Fibroblast of skin of back (primary cell): ENCODE results near the gene KMT2A.
A peak's percentile ranks its signal among the peaks of the same experiment; 100 is the strongest.

Experiments used
- DNase-seq: peaks from one replicate; pipeline ENCODE4 v3.0.0-alpha.2; 2013

KMT2A gene

DNA sequence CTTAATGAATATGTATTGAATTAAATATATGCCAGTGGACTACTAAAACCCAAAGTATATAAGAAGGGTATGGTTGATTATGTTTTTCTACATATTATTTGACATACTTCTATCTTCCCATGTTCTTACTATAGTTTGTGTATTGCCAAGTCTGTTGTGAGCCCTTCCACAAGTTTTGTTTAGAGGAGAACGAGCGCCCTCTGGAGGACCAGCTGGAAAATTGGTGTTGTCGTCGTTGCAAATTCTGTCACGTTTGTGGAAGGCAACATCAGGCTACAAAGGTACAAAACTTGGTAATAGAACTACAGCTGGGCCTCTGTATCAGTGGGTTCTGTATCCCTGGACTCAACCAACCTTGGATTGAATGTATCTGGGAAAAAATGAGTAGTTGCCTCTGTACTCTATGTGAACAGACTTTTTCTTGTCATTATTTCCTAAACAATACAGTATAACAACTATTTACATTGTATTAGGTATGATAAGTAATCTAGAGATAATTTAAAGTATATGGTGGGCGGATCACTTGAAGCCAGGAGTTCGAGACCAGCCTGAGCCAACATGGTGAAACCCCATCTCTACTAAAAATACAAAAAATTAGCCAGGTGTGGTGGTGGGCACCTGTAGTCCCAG lies 52.3 kb downstream of the KMT2A start:
- peak; percentile 68 for DNase-seq

DNA sequence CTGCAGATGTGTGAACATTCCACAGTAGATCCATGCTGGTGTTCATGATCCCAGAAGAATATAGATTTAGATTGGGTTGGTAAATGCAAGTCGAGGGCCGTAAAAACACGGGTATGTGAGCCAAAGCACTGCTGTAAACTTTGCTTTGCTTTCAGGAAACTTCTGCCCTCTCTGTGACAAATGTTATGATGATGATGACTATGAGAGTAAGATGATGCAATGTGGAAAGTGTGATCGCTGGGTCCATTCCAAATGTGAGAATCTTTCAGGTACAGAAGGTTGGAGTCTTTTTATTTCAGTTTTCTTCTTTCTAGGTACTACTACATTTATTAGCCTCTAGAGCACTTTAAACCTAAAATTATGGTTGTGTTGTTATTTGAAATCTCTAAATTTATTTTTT lies 54.7 kb downstream of the KMT2A start:
- no peak for DNase-seq

DNA sequence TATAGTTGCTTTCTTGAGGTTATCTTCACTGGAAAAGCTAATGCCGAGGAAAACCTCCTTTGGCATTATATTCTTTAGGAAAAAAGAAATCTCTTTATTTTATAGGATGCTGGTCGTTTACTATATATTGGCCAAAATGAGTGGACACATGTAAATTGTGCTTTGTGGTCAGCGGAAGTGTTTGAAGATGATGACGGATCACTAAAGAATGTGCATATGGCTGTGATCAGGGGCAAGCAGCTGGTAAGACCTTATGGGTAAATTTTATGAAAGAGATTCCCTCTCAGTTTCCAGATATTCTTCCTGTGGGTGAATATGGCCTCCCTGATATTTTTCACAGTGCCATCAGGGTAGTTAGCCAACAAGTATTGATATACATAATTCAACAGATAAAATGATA lies 61.5 kb downstream of the KMT2A start:
- peak; percentile 72 for DNase-seq

- no peak for DNase-seq
Observed at GRCh38 chr11:118503216-118503615, 66.9 kb downstream of the KMT2A start.

DNA sequence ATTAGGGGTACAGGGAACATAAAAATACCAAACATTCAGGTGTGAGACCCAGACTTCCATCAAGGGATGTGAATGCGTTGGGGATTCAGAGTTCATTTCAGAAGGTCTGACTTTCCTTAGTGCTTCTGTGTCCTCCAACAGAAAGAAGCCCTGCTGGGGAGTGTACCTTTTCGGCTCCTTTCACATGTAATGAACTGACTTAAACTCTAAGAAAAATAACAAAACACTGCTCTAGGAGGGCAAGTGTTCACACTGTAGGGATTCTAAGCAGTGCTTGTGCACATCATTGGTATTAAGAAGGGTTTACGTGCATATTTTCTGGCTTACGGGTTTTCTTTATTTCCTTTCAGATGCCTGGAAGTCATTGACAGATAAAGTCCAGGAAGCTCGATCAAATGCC lies 75.3 kb downstream of the KMT2A start:
- no peak for DNase-seq

DNA sequence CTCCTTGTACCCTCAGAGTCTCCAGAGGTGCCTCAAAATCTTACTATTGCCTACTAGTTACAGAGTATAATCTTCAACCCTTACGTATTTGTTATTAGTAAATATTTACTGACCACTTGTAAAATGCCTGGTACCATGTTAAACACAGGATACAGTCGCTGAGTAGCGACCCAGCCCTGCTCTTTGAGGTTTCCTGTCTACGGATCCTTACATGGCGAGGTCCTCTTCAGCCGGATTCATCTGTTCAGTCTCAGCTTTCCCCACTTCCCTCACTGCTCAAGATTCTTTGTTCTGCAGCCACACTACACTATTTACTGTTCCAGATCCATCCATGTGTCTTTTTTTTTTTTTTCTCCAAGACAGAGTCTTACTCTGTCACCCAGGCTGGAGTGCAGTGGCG lies 77.8 kb downstream of the KMT2A start:
- no peak for DNase-seq

DNA sequence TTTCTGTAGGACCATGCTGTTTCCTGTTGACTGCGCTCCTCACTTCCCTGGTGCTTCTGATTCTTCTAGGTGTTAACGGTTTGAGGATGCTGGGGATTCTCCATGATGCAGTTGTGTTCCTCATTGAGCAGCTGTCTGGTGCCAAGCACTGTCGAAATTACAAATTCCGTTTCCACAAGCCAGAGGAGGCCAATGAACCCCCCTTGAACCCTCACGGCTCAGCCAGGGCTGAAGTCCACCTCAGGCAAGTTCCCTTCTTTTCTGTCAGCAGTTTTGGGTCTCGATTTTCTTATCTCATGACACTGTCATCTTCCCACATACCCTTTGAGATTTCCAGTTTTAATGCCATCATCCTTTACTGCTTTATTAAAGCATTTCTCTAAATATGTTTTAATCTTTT lies 83.3 kb downstream of the KMT2A start:
- DNase-seq = no peak

DNA sequence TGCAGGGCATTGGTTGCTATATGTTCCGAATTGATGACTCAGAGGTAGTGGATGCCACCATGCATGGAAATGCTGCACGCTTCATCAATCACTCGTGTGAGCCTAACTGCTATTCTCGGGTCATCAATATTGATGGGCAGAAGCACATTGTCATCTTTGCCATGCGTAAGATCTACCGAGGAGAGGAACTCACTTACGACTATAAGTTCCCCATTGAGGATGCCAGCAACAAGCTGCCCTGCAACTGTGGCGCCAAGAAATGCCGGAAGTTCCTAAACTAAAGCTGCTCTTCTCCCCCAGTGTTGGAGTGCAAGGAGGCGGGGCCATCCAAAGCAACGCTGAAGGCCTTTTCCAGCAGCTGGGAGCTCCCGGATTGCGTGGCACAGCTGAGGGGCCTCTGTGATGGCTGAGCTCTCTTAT lies 85.6 kb downstream of the KMT2A start:
- no peak for DNase-seq

DNA sequence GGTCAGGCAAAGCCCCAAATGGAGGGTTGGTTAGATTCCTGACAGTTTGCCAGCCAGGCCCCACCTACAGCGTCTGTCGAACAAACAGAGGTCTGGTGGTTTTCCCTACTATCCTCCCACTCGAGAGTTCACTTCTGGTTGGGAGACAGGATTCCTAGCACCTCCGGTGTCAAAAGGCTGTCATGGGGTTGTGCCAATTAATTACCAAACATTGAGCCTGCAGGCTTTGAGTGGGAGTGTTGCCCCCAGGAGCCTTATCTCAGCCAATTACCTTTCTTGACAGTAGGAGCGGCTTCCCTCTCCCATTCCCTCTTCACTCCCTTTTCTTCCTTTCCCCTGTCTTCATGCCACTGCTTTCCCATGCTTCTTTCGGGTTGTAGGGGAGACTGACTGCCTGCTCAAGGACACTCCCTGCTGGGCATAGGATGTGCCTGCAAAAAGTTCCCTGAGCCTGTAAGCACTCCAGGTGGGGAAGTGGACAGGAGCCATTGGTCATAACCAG lies 86.3 kb downstream of the KMT2A start:
- peak; percentile 28 for DNase-seq

GRCh38 chr11:118524356-118524755 lies 88.1 kb downstream of the KMT2A start:
- DNase-seq = no peak

DNA sequence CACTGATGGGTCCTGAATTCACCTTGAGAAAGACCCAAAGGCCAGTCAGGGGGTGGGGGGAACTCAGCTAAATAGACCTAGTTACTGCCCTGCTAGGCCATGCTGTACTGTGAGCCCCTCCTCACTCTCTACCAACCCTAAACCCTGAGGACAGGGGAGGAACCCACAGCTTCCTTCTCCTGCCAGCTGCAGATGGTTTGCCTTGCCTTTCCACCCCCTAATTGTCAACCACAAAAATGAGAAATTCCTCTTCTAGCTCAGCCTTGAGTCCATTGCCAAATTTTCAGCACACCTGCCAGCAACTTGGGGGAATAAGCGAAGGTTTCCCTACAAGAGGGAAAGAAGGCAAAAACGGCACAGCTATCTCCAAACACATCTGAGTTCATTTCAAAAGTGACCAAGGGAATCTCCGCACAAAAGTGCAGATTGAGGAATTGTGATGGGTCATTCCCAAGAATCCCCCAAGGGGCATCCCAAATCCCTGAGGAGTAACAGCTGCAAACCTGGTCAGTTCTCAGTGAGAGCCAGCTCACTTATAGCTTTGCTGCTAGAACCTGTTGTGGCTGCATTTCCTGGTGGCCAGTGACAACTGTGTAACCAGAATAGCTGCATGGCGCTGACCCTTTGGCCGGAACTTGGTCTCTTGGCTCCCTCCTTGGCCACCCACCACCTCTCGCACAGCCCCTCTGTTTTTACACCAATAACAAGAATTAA lies 88.6 kb downstream of the KMT2A start:
- DNase-seq = no peak

DNA sequence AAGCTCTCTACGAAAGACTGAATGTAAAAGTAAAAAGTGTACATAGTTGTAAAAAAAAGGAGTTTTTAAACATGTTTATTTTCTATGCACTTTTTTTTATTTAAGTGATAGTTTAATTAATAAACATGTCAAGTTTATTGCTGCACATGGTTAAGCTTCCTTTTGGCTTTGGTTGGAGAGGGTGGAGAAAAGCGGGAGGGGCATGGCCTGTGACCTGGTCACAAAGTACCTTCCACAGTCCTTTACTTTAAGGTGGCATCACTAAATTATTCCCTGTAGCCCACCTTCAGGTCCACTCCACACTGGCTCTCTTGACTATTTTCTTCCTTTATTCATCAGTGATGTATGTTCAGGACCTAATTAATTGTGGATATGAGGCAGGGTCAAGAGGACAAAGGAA lies 90.4 kb downstream of the KMT2A start:
- DNase-seq = no peak

- DNase-seq = no peak
Observed at GRCh38 chr11:118527109-118527508, 90.8 kb downstream of the KMT2A start, which contains the start of gene TTC36. Gene TTC36 (plus strand): TSS chr11:118527474. CDS start chr11:118527495, 21 bp downstream.

GRCh38 chr11:118528511-118528910 lies 92.2 kb downstream of the KMT2A start:
- DNase-seq = no peak

DNA sequence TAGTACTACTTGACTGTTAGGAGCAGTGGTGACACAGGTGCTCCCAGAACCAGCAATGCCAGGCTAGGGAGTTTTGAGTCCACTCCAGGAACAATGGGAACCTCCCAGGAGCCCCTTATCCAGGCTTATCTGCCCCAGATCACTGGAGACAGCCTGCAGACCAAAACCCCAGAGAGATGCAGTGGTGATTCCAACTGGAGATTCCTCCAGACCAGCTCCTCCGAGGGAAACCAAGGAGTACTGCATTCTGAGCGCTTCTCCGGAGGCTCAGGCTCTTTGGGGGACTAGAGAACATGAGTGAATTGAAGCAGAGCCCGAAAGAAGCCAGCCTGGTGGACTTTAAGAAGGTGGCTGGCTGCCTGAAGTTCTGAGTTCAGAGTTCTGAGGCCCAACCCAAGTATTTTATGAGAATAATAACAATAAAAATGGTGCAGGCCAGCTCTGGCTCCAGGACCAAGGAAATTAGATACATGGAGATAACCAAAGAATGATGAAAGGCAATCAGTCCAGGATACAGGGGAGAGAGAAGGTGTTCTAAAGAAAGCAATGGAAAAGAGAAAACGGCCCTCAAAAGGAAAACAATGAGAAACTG lies 93.4 kb downstream of the KMT2A start:
- DNase-seq = no peak

- no peak for DNase-seq
Observed at GRCh38 chr11:118530180-118530682, 93.9 kb downstream of the KMT2A start.

DNA sequence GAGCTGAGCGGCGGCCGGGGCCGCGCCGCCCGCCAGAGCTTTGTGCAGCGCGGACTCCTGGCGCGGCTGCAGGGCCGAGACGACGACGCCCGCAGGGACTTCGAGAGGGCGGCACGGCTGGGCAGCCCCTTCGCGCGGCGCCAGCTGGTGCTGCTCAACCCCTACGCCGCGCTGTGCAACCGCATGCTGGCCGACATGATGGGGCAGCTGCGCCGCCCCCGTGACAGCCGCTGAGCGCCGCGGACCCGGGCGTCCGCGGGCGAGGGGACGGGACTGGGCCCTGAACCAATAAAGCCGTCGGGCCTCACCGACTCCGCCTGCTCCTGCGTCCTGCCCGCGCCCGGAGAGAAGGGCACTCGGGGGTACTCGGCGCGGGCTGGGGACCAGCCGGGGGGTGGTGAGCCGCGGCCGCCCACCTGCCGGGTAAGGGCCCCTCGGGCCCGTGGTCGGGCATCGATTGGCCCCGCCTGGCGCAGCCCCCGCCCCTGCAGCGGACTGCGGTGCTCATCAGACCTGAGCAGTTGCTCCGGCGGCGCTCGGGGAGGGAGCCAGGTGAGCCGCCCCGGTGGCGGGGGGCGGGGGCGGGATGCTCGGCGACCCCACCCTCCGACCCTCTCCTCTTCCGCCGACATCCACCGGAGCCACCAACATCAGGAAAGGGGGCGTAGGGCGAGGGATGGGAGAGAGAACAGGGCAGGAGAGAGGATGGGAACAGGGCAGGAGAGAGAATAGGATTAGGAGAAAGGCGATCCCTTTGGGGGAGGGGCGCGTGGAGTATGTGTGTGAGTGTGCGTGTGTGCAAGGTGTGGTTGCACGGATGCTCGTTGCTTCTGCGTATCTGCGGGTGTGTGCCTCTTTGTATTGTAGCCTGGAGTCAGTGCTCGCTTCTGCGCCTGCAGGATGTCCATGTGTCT lies 94.6 kb downstream of the KMT2A start, which contains the start of gene TMEM25:
Gene TMEM25, plus strand, starts transcription at position 510 of the 914 bp plus-strand sequence. CDS start 610 bp downstream, outside the sequence.
- DNase-seq = peak; percentile 41

DNA sequence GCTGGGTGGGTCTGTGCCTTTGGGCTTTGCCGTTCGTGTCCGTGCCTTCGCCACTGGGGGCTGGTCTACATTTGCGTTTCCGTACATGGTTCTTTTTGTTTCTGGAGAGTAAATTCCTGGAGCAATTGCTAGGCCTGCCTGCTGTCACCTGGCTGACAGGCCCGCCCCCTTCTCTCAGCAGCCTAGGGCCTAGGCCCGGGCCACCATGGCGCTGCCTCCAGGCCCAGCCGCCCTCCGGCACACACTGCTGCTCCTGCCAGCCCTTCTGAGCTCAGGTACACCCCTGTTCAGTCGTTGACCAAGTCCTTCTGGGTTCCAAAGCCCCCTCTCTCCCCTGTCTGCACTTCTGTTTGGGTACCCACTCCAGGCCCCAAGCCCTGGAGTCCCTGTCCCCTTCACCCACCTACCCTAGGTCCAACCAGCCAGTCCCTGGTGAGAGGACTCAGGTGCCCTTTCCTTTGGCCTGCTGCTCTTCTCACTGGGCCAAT lies 95.3 kb downstream of the KMT2A start:
- no peak for DNase-seq

DNA sequence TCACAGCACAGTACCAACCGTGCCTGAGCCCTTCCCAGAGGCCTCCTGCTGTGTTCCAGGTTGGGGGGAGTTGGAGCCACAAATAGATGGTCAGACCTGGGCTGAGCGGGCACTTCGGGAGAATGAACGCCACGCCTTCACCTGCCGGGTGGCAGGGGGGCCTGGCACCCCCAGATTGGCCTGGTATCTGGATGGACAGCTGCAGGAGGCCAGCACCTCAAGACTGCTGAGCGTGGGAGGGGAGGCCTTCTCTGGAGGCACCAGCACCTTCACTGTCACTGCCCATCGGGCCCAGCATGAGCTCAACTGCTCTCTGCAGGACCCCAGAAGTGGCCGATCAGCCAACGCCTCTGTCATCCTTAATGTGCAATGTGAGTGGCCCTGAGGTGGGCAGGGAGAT lies 95.8 kb downstream of the KMT2A start:
- no peak for DNase-seq

DNA sequence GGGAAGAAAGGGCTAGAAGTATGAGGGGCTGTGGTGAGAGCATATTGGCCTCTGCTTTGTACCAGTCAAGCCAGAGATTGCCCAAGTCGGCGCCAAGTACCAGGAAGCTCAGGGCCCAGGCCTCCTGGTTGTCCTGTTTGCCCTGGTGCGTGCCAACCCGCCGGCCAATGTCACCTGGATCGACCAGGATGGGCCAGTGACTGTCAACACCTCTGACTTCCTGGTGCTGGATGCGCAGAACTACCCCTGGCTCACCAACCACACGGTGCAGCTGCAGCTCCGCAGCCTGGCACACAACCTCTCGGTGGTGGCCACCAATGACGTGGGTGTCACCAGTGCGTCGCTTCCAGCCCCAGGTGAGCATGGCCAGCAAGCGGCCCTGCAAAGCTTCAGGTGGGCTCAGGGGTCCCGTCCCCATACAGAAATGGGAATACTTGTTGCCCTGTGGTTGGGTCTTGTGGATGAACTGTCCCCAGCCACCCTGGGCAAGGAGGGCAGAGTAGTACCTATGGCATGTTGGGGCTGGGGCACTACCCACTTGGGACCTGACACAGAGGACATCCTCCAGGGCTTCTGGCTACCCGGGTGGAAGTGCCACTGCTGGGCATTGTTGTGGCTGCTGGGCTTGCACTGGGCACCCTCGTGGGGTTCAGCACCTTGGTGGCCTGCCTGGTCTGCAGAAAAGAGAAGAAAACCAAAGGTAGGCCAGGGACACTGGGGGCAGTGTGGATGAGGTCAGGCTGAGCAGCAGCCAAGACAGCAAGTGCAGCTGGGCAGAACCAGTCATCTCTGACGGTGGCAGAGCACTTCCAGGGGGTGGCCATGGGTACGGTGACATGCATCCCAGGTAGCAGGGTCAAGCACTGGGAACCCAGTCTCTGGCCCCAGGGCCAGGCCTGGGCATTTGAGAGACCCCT lies 96.8 kb downstream of the KMT2A start:
- DNase-seq = no peak
